ENCODE measurements around the gene SEPTIN14. TPM values are rescaled to one million over a fixed set of nuclear protein-coding genes. Genes with fewer than 3 reads are reported as not detected.
"Not testable (repeated sequence)": the region's sequence is repeated elsewhere in the genome, so short reads cannot be mapped to it uniquely, and the experiment has no call there.

Gene SEPTIN14
- total RNA-seq, 4 donors from 2014 or later, result not detected

DNA sequence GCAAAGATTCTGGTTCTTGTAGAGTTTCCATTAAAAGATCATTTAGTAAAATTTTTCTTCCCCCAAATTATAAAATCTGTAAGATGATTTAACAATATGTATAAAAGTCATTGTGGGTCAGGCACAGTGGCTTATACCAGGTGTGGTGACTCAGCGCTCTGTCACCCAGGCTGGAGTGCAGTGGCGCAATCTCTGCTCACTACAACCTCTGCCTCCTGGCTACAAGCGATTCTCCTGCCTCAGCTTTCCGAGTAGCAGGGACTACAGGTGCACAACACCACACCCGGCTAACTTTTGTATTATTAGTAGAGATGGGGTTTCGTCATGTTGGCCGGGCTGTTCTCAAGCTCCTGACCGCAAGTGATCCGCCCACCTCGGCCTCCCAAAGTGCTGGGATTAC is 68.0 kb downstream of the SEPTIN14 start:
- intact Hi-C loops (cut with DNase I), result no loop called here
- Histone ChIP-seq H3K4me3 (no peak overlapping the region), H3K27me3 (no peaks in the 10 kb centered on the region), H3K36me3 (no peaks in the 10 kb centered on the region), H3K27ac (replicated peaks in 1 of 4) (no peak overlapping the region), H3K4me1 (no peaks in the 10 kb centered on the region), H3K9me3 (peaks cover 0 to 29% (median 25%) of the 10 kb centered on the region in 4 donors)
- no peak for DNase-seq (ENCODE audit: extremely low spot score)
- 84% methylated on average over 10 of the region's 10 CpGs for WGBS
- TF ChIP-seq POLR2AphosphoS5 (IDR thresholded peaks at IDR 0.05) (no peak), CTCF (IDR thresholded peaks at IDR 0.05) (no peak), POLR2A (IDR thresholded peaks at IDR 0.05; ENCODE audit: low read depth) (no peak), EP300 (IDR thresholded peaks at IDR 0.05) (no peak)

DNA sequence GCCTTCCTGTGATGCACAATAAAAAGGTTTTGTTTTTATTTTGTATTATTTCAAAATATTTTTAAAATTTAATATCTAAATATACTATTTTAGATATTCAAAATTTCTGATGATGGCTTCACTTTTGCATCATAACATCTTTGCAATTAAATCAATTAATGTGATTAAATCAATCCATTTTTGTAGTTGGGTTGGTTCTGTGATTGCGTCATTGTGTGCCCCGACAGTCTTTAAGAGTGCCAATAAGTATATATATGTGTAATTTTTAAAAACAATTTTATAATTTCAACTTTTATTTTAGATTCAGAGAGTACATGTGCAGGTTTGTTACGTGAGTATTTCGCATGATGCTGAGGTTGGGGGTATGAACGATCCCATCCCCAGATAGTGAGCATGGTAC is 70.5 kb downstream of the SEPTIN14 start:
- H3K4me3 ChIP-seq, result no peak overlapping the region
- H3K36me3 ChIP-seq, result no peaks in the 10 kb centered on the region
- H3K27ac ChIP-seq (replicated peaks in 1 of 4), result no peak overlapping the region
- 96% methylated on average over 5 of the region's 5 CpGs for WGBS
- TF ChIP-seq CTCF (IDR thresholded peaks at IDR 0.05) (no peak), EP300 (IDR thresholded peaks at IDR 0.05) (no peak), POLR2A (IDR thresholded peaks at IDR 0.05; ENCODE audit: low read depth) (no peak), POLR2AphosphoS5 (IDR thresholded peaks at IDR 0.05) (no peak)
- no peak for DNase-seq (ENCODE audit: extremely low spot score)
- intact Hi-C loops (cut with DNase I), result no loop called here
- no peaks in the 10 kb centered on the region for H3K4me1 ChIP-seq
- no peaks in the 10 kb centered on the region for H3K27me3 ChIP-seq
- H3K9me3 ChIP-seq, result peaks cover 0 to 17% (median 9%) of the 10 kb centered on the region in 4 donors

DNA sequence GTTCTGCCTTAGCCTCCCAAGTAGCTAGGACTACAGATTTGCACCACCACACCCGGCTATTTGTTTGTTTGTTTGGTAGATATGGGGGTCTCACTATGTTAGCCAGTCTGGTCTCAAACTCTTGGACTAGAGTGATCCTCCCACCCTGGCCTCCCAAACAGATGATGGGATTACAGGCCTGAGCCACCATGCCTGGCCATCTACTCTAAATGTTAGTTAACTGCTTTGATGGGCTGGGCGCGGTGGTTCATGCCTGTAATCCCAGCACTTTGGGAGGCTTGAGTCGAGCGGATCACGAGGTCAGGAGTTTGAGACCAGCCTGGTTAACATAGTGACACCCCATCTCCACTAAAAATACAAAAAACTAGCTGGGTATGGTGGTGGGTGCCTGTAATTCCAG is 74.8 kb downstream of the SEPTIN14 start:
- H3K36me3 ChIP-seq, result no peaks in the 10 kb centered on the region
- no peak overlapping the region for H3K27ac ChIP-seq (replicated peaks in 1 of 4)
- intact Hi-C loops (cut with DNase I), result no loop called here
- H3K4me1 ChIP-seq, result no peaks in the 10 kb centered on the region
- 50% methylated on average over 1 of the region's 6 CpGs for WGBS
- no peaks in the 10 kb centered on the region for H3K9me3 ChIP-seq
- DNase-seq (ENCODE audit: extremely low spot score), result peak; percentile 84
- H3K27me3 ChIP-seq, result no peaks in the 10 kb centered on the region
- no peak for TF ChIP-seq CTCF (IDR thresholded peaks at IDR 0.05)
- no peak for TF ChIP-seq POLR2A (IDR thresholded peaks at IDR 0.05; ENCODE audit: low read depth)
- TF ChIP-seq POLR2AphosphoS5 (IDR thresholded peaks at IDR 0.05), result no peak
- TF ChIP-seq EP300 (IDR thresholded peaks at IDR 0.05), result no peak
- H3K4me3 ChIP-seq, result no peak overlapping the region

DNA sequence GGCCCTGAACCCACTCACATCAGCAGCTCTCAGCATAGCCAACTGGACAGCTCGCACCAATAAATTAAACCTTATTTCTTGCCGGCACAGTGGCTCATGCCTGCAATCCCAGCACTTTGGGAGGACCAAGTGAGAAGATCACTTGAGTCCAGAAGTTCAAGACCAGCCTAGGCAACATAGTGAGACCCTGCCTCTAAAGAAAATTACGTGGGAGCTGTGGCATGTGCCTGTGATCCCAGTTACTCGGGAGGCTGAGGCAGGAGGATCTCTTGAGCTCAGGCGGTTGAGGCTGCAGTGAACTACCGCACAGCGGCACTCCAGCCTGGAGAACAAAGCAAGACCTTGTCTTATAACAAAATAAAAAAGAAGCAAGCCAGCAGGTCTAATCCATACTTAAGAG is 75.7 kb downstream of the SEPTIN14 start:
- 67% methylated on average over 7 of the region's 7 CpGs for WGBS
- Histone ChIP-seq H3K4me1 (no peaks in the 10 kb centered on the region), H3K27me3 (no peaks in the 10 kb centered on the region), H3K9me3 (no peaks in the 10 kb centered on the region), H3K4me3 (no peak overlapping the region), H3K27ac (replicated peaks in 1 of 4) (no peak overlapping the region), H3K36me3 (no peaks in the 10 kb centered on the region)
- TF ChIP-seq CTCF (IDR thresholded peaks at IDR 0.05) (no peak), EP300 (IDR thresholded peaks at IDR 0.05) (no peak), POLR2AphosphoS5 (IDR thresholded peaks at IDR 0.05) (no peak), POLR2A (IDR thresholded peaks at IDR 0.05; ENCODE audit: low read depth) (no peak)
- intact Hi-C loops (cut with DNase I), result no loop called here
- DNase-seq (ENCODE audit: extremely low spot score), result peak; percentile 89

- peak; percentile 62 for DNase-seq (ENCODE audit: extremely low spot score)
- 93% methylated on average over 7 of the region's 7 CpGs for WGBS
- H3K36me3 ChIP-seq; H3K9me3 ChIP-seq; H3K4me1 ChIP-seq; H3K27me3 ChIP-seq; H3K4me3 ChIP-seq; H3K27ac ChIP-seq (replicated peaks in 1 of 4); intact Hi-C loops (cut with DNase I): not testable (repeated sequence)
Observed at GRCh38 chr7:55785444-55785843, 77.1 kb downstream of the SEPTIN14 start.
